NCI-H82 treated with DMSO at 0.1 percent for 48 hours (cell line): Measurements from ENCODE around the gene SUPV3L1.

Experiments used
- DNase-seq: peaks from one replicate; lab custom pipeline; 2025; ENCODE audit not compliant: unreplicated experiment; lab: John Stamatoyannopoulos, UW

SUPV3L1 gene

DNA sequence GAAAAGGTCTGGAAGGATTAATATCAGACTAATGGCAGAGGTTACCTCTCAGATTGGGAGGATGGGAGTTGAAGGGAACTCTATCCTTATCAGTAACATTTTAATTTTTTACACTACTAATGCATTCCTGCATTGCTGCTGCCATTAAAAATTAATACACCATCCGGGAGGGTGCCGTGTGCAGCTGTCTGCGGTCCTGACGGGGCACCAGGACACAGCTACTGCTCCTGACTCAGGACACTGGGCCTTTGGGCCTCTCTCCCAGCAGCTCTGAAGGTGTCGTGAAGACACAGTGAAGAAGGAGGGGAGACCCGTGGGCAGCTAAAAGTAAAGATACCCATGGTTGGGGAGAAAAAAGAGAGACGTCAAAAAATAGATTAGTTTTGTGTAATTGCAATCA is 74.8 kb downstream of the SUPV3L1 start:
- DNase-seq, result no peak
